ENCODE measurements around the gene SNX13.

- TF ChIP-seq CTCF (IDR thresholded peaks at IDR 0.05) (no peak), POLR2A (IDR thresholded peaks at IDR 0.05) (no peak)
Observed at GRCh38 chr7:17907014-17907413, 33.3 kb downstream of the SNX13 start.
